ENCODE results near the gene ADORA3. TPM values are rescaled to one million over a fixed set of nuclear protein-coding genes. Genes with fewer than 3 reads are reported as not detected.

The ADORA3 gene
- total and polyA plus RNA-seq, 2 of the 8 experiments (the other 6 are each of a cell fraction or from before 2014, with no cell fraction given): 0.03 TPM; not detected in 1

GRCh38 chr1:111454859-111455641 lies 48.4 kb downstream of the ADORA3 start:
- no peak overlapping the region for H2BK120ac ChIP-seq (replicated peaks; ENCODE audit: low read depth, low read length)
- H3K23me2 ChIP-seq (ENCODE audit: low read depth, low read length): peaks cover under 1% of the 10 kb centered on the region; the same call in 1 of the 2 replicates
- H2BK12ac ChIP-seq (ENCODE audit: low read depth, low read length): no peak overlapping the region
- H4K8ac ChIP-seq (ENCODE audit: extremely low read depth, insufficient read depth, low read length): no peak overlapping the region
- no peaks in the 10 kb centered on the region for H3K79me1 ChIP-seq (ENCODE audit: low read depth, low read length)
- WGBS, 2 experiments (ENCODE audit: extremely low coverage in 1 of 2, insufficient coverage in 1 of 2, insufficient read length in 1 of 2, insufficient replicate concordance in 2 of 2, low coverage in 1 of 2, low lambda C conversion rate in 2 of 2, missing lambda C conversion rate in 1 of 2): 91% methylated on average over 5 of the region's 5 CpGs; no CpG with 5 or more reads in 1 of the 2 experiments
- no peak overlapping the region for H4K91ac ChIP-seq (replicated peaks; ENCODE audit: insufficient read length, low read length)
- H3K4me2 ChIP-seq (ENCODE audit: insufficient read depth in 1 of 2, low read depth in 2 of 2, low read length in 2 of 2): no peak overlapping the region
- H3K9me3 ChIP-seq (ENCODE audit: insufficient read depth in 2 of 2, low read depth in 1 of 2, low read length in 1 of 2): no peaks in the 10 kb centered on the region
- CTCF ChIA-PET (ENCODE audit: partially characterized antibody): no interaction called here
- H2AK5ac ChIP-seq (ENCODE audit: low read depth, low read length): no peak overlapping the region
- no peak overlapping the region for H2BK20ac ChIP-seq (ENCODE audit: low read length)
- H2AFZ ChIP-seq (ENCODE audit: low read length): no peak overlapping the region
- peaks cover 0 to 2% (median 1%) of the 10 kb centered on the region in 4 experiments; a peak in 3 of 7 replicates for H3K4me1 ChIP-seq (replicated peaks in 1 of 4; ENCODE audit: control insufficient read depth in 3 of 4, insufficient read depth in 4 of 4, low read length in 3 of 4)
- H4K5ac ChIP-seq (ENCODE audit: insufficient read length, low read depth, low read length): no peak overlapping the region
- H3K27ac ChIP-seq (ENCODE audit: low read depth, low read length): no peak overlapping the region
- no peak overlapping the region for H3K9ac ChIP-seq (replicated peaks in 1 of 4; ENCODE audit: extremely low read depth in 1 of 4, low read depth in 3 of 4, low read length in 3 of 4)
- peaks cover 0 to 6% of the 10 kb centered on the region in 2 experiments for H4K20me1 ChIP-seq (replicated peaks in 1 of 2; ENCODE audit: control insufficient read depth in 1 of 2, insufficient read depth in 2 of 2, low read length in 2 of 2)
- no peak overlapping the region for H3K14ac ChIP-seq (ENCODE audit: insufficient read length)
- H3K56ac ChIP-seq (replicated peaks; ENCODE audit: insufficient read length, low read depth, low read length): no peak overlapping the region
- POLR2A ChIA-PET (ENCODE audit: partially characterized antibody): no interaction called here
- H3K27me3 ChIP-seq (replicated peaks in 1 of 4; ENCODE audit: control insufficient read depth in 3 of 4, extremely low read depth in 1 of 4, insufficient read depth in 3 of 4, low read length in 3 of 4): no peaks in the 10 kb centered on the region
- peaks cover 0 to 29% of the 10 kb centered on the region in 2 experiments; a peak in 3 of 4 replicates for H3K79me2 ChIP-seq (ENCODE audit: control insufficient read depth in 1 of 2, insufficient read depth in 2 of 2, low read length in 2 of 2)
- no peak overlapping the region for H3K23ac ChIP-seq (ENCODE audit: insufficient read length)
- no peak overlapping the region for H3K18ac ChIP-seq (ENCODE audit: extremely low read depth, low read length)
- H2BK5ac ChIP-seq (ENCODE audit: low read depth, low read length): no peak overlapping the region
- H3K4me3 ChIP-seq (ENCODE audit: extremely low read depth in 1 of 4, insufficient read depth in 2 of 4, low read depth in 3 of 4, low read length in 4 of 4): no peak overlapping the region
- FAIRE-seq: no peak
- peaks cover 9 to 56% (median 36%) of the 10 kb centered on the region in 4 experiments; a peak in 7 of 8 replicates for H3K36me3 ChIP-seq (ENCODE audit: control insufficient read depth in 2 of 4, insufficient read depth in 4 of 4, low read length in 3 of 4)
- no peak for DNase-seq (ENCODE audit: low read depth in 1 of 2, low spot score in 2 of 2)
- H3K4ac ChIP-seq (replicated peaks; ENCODE audit: insufficient read length, low read depth, low read length): no peak overlapping the region
- no peak overlapping the region for H2BK15ac ChIP-seq (ENCODE audit: low read length)
- TF ChIP-seq POLR2AphosphoS5 (IDR thresholded peaks at IDR 0.05; ENCODE audit: low read depth, low read length): no peak
- TF ChIP-seq GABPA (IDR thresholded peaks at IDR 0.05; ENCODE audit: borderline replicate concordance, insufficient read depth, low read length): no peak
- TF ChIP-seq MAFK (IDR thresholded peaks at IDR 0.05; ENCODE audit: low read depth, low read length): no peak
- TF ChIP-seq SP4 (IDR thresholded peaks at IDR 0.05; ENCODE audit: low read length): no peak
- TF ChIP-seq SIN3A (conservative IDR thresholded peaks at IDR 0.05 in 1 of 2, IDR thresholded peaks at IDR 0.05 in 1 of 2; ENCODE audit: low read depth in 1 of 2, low read length in 2 of 2): no peak
- no peak for TF ChIP-seq CEBPB (IDR thresholded peaks at IDR 0.05; ENCODE audit: low read depth, low read length)
- no peak for TF ChIP-seq RFX5 (IDR thresholded peaks at IDR 0.05; ENCODE audit: borderline replicate concordance, low read depth, low read length)
- no peak for TF ChIP-seq SP2 (IDR thresholded peaks at IDR 0.05; ENCODE audit: low read length)
- TF ChIP-seq TCF12 (IDR thresholded peaks at IDR 0.05; ENCODE audit: low read depth, low read length): no peak
- no peak for TF ChIP-seq RXRA (IDR thresholded peaks at IDR 0.05; ENCODE audit: insufficient read depth, low read depth, low read length)
- no peak for TF ChIP-seq NRF1 (IDR thresholded peaks at IDR 0.05; ENCODE audit: low read depth, low read length)
- TF ChIP-seq TAF1 (IDR thresholded peaks at IDR 0.05; ENCODE audit: low read depth, low read length): no peak
- TF ChIP-seq FOSL1 (IDR thresholded peaks at IDR 0.05; ENCODE audit: insufficient read depth, low read depth, low read length): no peak
- no peak for TF ChIP-seq BRCA1 (IDR thresholded peaks at IDR 0.05; ENCODE audit: low read depth, low read length)

Measured in H1 (cell line).